HepG2 (cell line): ENCODE results near the gene SLC6A12. TPM values are rescaled to one million over a fixed set of nuclear protein-coding genes. Genes with fewer than 3 reads are reported as not detected.
A peak's percentile ranks its signal among the peaks of the same experiment; 100 is the strongest.

ENCODE experiments used
- ATAC-seq: fragments of 200-7000 bp; cut with Tn5 transposase; 3 replicates; pipeline ENCODE4 v1.9.1; 2020; ENCODE audit warnings: mild to moderate bottlenecking, moderate library complexity
- BruUV-seq: library from RNA; stranded (reverse); fragments of 400-500 nt; replicated peaks from 2 replicates; lab custom pipeline; 2021; lab: Mats Ljungman, UMichigan
- CTCF ChIA-PET: fragments of 300-600 bp; formaldehyde crosslinking; extraction: SDS; loops from one replicate; lab custom pipeline; 2021; ENCODE audit warnings: low total read pairs, inconsistent platforms, low intra/inter-chr PET ratio; lab: Yijun Ruan, JAX
- POLR2A ChIA-PET: fragments of 350-600 bp; sonication (Branson Sonifier 250); formaldehyde crosslinking; loops from one replicate; lab custom pipeline; 2020; ENCODE audit warnings: antibody characterized with exemption, inconsistent platforms; lab: Yijun Ruan, JAX
- DNase-seq: peaks from one replicate; pipeline ENCODE4 v3.0.0-alpha.2; 2015; ENCODE audit warnings: low spot score
- FAIRE-seq: peaks from 3 replicates; lab custom pipeline; 2011; peaks lifted over from hg19 to GRCh38; lab: Jason Lieb, UNC
- H2AFZ ChIP-seq: one replicate; pipeline ENCODE4 v1.6.1; 2011; ENCODE audit warnings: low read length, inconsistent platforms
- H3K27ac ChIP-seq: fragments of 300-600 bp; 3 replicates; pipeline ENCODE4 v1.8.0; 2011; ENCODE audit warnings: mixed run types, mild to moderate bottlenecking, mixed read lengths, low read length, inconsistent platforms; ENCODE audit not compliant: insufficient read depth; ENCODE audit errors: extremely low read length
- H3K27me3 ChIP-seq, 2 experiments: fragments of 200-600 bp in 1 of 2; 2 replicates in 1 of 2; 3 replicates in 1 of 2; pipeline versions ENCODE4 v1.6.0 to v1.8.0; 2011; ENCODE audit warnings: low read length in 2 of 2, mild to moderate bottlenecking in 2 of 2, moderate library complexity in 2 of 2, inconsistent platforms in 1 of 2; ENCODE audit not compliant: insufficient read depth in 2 of 2, control insufficient read depth in 1 of 2
- H3K36me3 ChIP-seq, 2 experiments: fragments of 200-600 bp in 1 of 2; replicated peaks in 1 of 2; 2 replicates in 1 of 2; 3 replicates in 1 of 2; pipeline versions ENCODE4 v1.5.1 to v1.8.0; 2011; ENCODE audit warnings: low read length in 2 of 2, inconsistent platforms in 1 of 2; ENCODE audit not compliant: insufficient read depth in 2 of 2, control insufficient read depth in 1 of 2
- H3K4me1 ChIP-seq: 2 replicates; pipeline ENCODE4 v1.5.1; 2012; ENCODE audit warnings: low read length, inconsistent platforms; ENCODE audit not compliant: insufficient read depth
- H3K4me2 ChIP-seq: 2 replicates; pipeline ENCODE4 v1.6.0; 2011; ENCODE audit warnings: low read depth, low read length, inconsistent platforms
- H3K4me3 ChIP-seq, 3 experiments: fragments of 200-600 bp in 1 of 3; sonication (generic), shearing (Covaris generic) in 1 of 3; replicated peaks in 1 of 3; 2 replicates each; pipeline ENCODE4 v1.5.1; 2011 to 2016; ENCODE audit warnings: low read length in 3 of 3, inconsistent platforms in 2 of 3, low read depth in 2 of 3, mild to moderate bottlenecking in 2 of 3, control low read depth in 1 of 3, mixed read lengths in 1 of 3; ENCODE audit not compliant: insufficient read depth in 1 of 3
- H3K79me2 ChIP-seq: one replicate; pipeline ENCODE4 v1.6.1; 2011; ENCODE audit warnings: low read length, inconsistent platforms; ENCODE audit not compliant: insufficient read depth
- H3K9ac ChIP-seq: 2 replicates; pipeline ENCODE4 v1.6.0; 2011; ENCODE audit warnings: mild to moderate bottlenecking, low read depth, low read length, inconsistent platforms; ENCODE audit not compliant: insufficient read depth
- H3K9me3 ChIP-seq: 2 replicates; pipeline ENCODE4 v1.5.1; 2012; ENCODE audit warnings: mild to moderate bottlenecking, low read length
- H4K20me1 ChIP-seq: 2 replicates; pipeline ENCODE4 v1.6.0; 2011; ENCODE audit warnings: inconsistent platforms, mild to moderate bottlenecking, low read length, moderate library complexity; ENCODE audit not compliant: insufficient read depth
- BHLHE40 ChIP-seq: IDR thresholded peaks from 2 replicates; pipeline ENCODE4 v1.6.1; 2011; ENCODE audit warnings: low read length, improper control_type of control experiment
- CBX5 ChIP-seq: sonication (generic); formaldehyde crosslinking; IDR thresholded peaks from 2 replicates; pipeline ENCODE4 v1.4.0; 2020; ENCODE audit warnings: missing genetic modification reagents, borderline replicate concordance
- EED ChIP-seq: sonication (generic); formaldehyde crosslinking; IDR thresholded peaks from 2 replicates; pipeline ENCODE4 v1.5.0; 2020; ENCODE audit warnings: mild to moderate bottlenecking, missing genetic modification reagents
- ZNF274 ChIP-seq: sonication (generic); formaldehyde crosslinking; IDR thresholded peaks from 2 replicates; pipeline ENCODE4 v1.5.1; 2020; ENCODE audit warnings: mild to moderate bottlenecking, missing genetic modification reagents
- ZNF567 ChIP-seq: sonication (generic); formaldehyde crosslinking; IDR thresholded peaks from 2 replicates; pipeline ENCODE4 v1.8.1; 2023; ENCODE audit warnings: mild to moderate bottlenecking, missing genetic modification reagents, borderline replicate concordance
- WGBS: methylation state at CpG from one replicate; pipeline ENCODE4 v1.1.6; 2017; ENCODE audit warnings: low lambda C conversion rate; 5-methylcytosine and 5-hydroxymethylcytosine counted together
- in situ Hi-C: cut with HindIII; loops from 2 replicates; pipeline ENCODE4 v1.10.0; 2017; ENCODE audit warnings: low pct_unique_long_range_greater_than_20kb; ENCODE audit not compliant: extremely low pct_ligation_motif_present
- intact Hi-C: fragments of 100-400 bp; cut with micrococcal nuclease; formaldehyde crosslinking; loops from one replicate; pipeline ENCODE4 v1.10.0; 2022; ENCODE audit not compliant: unreplicated experiment
- polyA plus RNA-seq, 8 experiments: library from polyadenylated mRNA; depleted of rRNA in 3 of 8; stranded (reverse) in 7 of 8; unstranded in 1 of 8; fragments of >200 nt; fragmentation: Illumina TruSeq in 4 of 8; extraction: Trizol in 4 of 8; gene quantifications; 2 replicates each; pipeline versions ENCODE4 v1.2.1 to v1.2.3, GENCODE V29; 2011 to 2016; ENCODE audit warnings: low read depth in 4 of 8, missing spikeins in 1 of 8, mixed read lengths in 1 of 8; ENCODE audit not compliant: insufficient read depth in 1 of 8
- total RNA-seq, 5 experiments: library from RNA; depleted of rRNA; stranded (reverse); fragments of >200 nt; fragmentation: Illumina TruSeq; extraction: Trizol; gene quantifications; 2 replicates each; pipeline ENCODE4 v1.2.3, GENCODE V29; 2016; ENCODE audit warnings: low read depth in 1 of 5
- TF ChIP-seq, protein P1 (sequence below): sonication (generic); formaldehyde crosslinking; IDR thresholded peaks from 2 replicates; pipeline ENCODE4 v1.4.0; 2020; ENCODE audit warnings: mild to moderate bottlenecking, low read depth, missing genetic modification reagents

Gene SLC6A12
- total and polyA plus RNA-seq, 2 of the 13 experiments (the other 11 are each of a cell fraction or from before 2014, with no cell fraction given), result 3.7 to 18.8 TPM

DNA sequence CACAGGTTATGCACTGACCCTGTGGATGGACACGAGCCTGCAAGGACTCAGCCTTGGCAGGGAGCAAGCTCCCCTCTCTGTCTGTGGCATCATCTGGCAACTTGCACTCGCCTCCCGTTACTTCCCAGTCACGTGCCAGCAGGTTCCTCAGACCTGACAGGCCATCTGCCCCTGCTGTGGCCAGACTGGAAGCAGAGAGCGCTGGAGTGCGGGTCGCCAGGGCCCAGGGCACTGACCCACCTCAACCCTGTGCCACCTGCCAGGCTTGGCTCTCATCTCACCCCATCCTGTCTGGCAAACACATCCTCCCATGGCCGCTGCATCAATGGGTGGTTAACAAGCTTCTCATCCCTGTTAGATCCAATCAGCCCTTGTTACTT lies 28.4 kb downstream of the SLC6A12 start:
- H3K4me1 ChIP-seq, result peaks cover 8% of the 10 kb centered on the region; the same call in 1 of the 2 replicates
- H3K9me3 ChIP-seq, result no peaks in the 10 kb centered on the region
- no peak for FAIRE-seq
- H3K79me2 ChIP-seq, result no peaks in the 10 kb centered on the region
- POLR2A ChIA-PET, result no interaction called here
- H3K4me3 ChIP-seq, result no peak overlapping the region
- no TSS peak for BruUV-seq
- H4K20me1 ChIP-seq, result no peaks in the 10 kb centered on the region
- DNase-seq, result no peak
- peaks cover 9 to 17% of the 10 kb centered on the region in 2 experiments; a peak in 3 of 5 replicates for H3K27me3 ChIP-seq
- no peak overlapping the region for H3K9ac ChIP-seq
- CTCF ChIA-PET, result no interaction called here
- no peak for ATAC-seq
- H2AFZ ChIP-seq, result no peak overlapping the region
- intact Hi-C loops, result no loop called here
- in situ Hi-C loops, result no loop called here
- TF ChIP-seq CBX5, result no peak
- TF ChIP-seq ZNF567 (CRISPR knock-in tag), result no peak
- TF ChIP-seq, protein P1, sequence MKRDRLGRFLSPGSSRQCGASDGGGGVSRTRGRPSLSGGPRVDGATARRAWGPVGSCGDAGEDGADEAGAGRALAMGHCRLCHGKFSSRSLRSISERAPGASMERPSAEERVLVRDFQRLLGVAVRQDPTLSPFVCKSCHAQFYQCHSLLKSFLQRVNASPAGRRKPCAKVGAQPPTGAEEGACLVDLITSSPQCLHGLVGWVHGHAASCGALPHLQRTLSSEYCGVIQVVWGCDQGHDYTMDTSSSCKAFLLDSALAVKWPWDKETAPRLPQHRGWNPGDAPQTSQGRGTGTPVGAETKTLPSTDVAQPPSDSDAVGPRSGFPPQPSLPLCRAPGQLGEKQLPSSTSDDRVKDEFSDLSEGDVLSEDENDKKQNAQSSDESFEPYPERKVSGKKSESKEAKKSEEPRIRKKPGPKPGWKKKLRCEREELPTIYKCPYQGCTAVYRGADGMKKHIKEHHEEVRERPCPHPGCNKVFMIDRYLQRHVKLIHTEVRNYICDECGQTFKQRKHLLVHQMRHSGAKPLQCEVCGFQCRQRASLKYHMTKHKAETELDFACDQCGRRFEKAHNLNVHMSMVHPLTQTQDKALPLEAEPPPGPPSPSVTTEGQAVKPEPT, result no peak
- 0 out of 2 replicates have a peak, but pooled peaks have one; percentile 11 for TF ChIP-seq BHLHE40
- TF ChIP-seq EED (CRISPR knock-in tag), result no peak
- no peak for TF ChIP-seq ZNF274 (CRISPR knock-in tag)
- H3K27ac ChIP-seq, result no peak overlapping the region
- H3K36me3 ChIP-seq, result no peaks in the 10 kb centered on the region
- WGBS, result 30% methylated on average over 1 of the region's 8 CpGs
- H3K4me2 ChIP-seq, result no peak overlapping the region
